DOHH2 (cell line): ENCODE results near the gene ACOT4.

Experiments used
- EZH2phosphoT487 ChIP-seq: fragments of 200-600 bp; sonication (generic); IDR thresholded peaks from 2 replicates; pipeline ENCODE4 v1.6.1; 2017; ENCODE audit warnings: borderline replicate concordance, mild to moderate bottlenecking, antibody characterized with exemption, low read length, moderate library complexity, mixed read lengths
- TF ChIP-seq, protein P1 (sequence below): fragments of 200-600 bp; sonication (generic); IDR thresholded peaks from one replicate; pipeline ENCODE4 v1.5.1; 2014; ENCODE audit warnings: antibody characterized with exemption, mild to moderate bottlenecking, low read depth, low read length; ENCODE audit not compliant: poor library complexity, severe bottlenecking

DNA sequence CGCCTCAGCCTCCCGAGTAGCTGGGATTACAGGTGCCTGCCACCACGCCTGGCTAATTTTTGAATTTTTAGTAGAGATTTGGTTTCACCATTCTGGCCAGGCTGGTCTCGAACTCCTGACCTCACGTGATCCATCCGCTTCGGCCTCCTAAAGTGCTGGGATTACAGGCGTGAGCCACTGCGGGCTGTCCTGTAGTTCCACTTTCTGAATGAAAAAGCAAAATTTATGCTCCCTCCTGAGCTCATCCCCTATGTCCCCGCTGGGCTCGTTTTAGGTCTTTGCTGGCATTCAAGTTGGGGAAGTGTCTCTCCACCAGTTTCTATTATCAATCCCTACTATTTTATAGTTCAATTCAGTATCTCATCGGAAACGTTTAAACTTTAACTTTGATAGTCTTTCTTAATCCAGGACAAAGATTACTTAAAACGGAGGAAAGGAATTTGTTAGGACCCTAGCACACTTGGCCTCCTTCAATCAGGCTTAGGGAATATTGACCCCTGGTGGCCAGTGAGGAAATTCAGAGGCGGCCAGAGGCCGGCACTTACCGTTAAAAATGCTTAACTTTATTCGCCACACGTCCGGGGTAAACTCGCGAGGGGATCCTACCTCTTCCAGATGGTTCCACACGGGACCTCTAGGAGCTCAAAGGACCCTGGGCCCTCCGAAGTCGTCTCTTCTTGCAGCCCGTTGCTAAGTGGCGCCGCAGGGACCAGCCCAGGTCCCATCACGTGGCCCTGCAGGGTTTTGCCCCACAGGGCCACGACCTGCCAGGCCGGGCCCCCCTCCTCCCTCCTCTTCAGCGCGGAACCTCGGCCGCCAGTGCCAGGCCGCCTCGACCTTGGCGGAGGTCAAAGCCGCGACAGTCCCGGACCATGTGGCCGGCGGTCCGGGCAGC, 41.7 kb downstream of the ACOT4 start:
- TF ChIP-seq, protein P1, sequence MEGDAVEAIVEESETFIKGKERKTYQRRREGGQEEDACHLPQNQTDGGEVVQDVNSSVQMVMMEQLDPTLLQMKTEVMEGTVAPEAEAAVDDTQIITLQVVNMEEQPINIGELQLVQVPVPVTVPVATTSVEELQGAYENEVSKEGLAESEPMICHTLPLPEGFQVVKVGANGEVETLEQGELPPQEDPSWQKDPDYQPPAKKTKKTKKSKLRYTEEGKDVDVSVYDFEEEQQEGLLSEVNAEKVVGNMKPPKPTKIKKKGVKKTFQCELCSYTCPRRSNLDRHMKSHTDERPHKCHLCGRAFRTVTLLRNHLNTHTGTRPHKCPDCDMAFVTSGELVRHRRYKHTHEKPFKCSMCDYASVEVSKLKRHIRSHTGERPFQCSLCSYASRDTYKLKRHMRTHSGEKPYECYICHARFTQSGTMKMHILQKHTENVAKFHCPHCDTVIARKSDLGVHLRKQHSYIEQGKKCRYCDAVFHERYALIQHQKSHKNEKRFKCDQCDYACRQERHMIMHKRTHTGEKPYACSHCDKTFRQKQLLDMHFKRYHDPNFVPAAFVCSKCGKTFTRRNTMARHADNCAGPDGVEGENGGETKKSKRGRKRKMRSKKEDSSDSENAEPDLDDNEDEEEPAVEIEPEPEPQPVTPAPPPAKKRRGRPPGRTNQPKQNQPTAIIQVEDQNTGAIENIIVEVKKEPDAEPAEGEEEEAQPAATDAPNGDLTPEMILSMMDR, result peak; percentile 76
- no peak for TF ChIP-seq EZH2phosphoT487
